Spinal cord (tissue), 10 donors: Measurements from ENCODE around the gene SRCAP. TPM values are rescaled to one million over a fixed set of nuclear protein-coding genes. Genes with fewer than 3 reads are reported as not detected.
A peak's percentile ranks its signal among the peaks of the same experiment; 100 is the strongest.

Experiments used
- DNase-seq, 6 donors: peaks; one replicate each; pipeline versions ENCODE4 v3.0.0 to v3.0.0-alpha.2; 2013 to 2015; ENCODE audit warnings: low spot score in 6 of 6, low read depth in 4 of 6
- H3K27ac ChIP-seq: one replicate; pipeline ENCODE4 v1.5.1; 2013; ENCODE audit warnings: low read depth, low read length, control low read depth
- H3K27me3 ChIP-seq: one replicate; pipeline ENCODE4 v1.6.1; 2013; ENCODE audit warnings: low read length; ENCODE audit not compliant: control insufficient read depth, insufficient read depth
- H3K36me3 ChIP-seq: one replicate; pipeline ENCODE4 v1.6.1; 2013; ENCODE audit warnings: low read length; ENCODE audit not compliant: control insufficient read depth, insufficient read depth
- H3K4me1 ChIP-seq: one replicate; pipeline ENCODE4 v1.6.1; 2013; ENCODE audit warnings: low read length; ENCODE audit not compliant: control insufficient read depth, insufficient read depth
- H3K4me3 ChIP-seq: one replicate; pipeline ENCODE4 v1.5.1; 2013; ENCODE audit warnings: low read depth, low read length, control low read depth
- H3K9me3 ChIP-seq: one replicate; pipeline ENCODE4 v1.6.1; 2013; ENCODE audit warnings: low read length; ENCODE audit not compliant: control insufficient read depth, insufficient read depth
- WGBS: methylation state at CpG from one replicate; pipeline ENCODE4 v1.1.5; 2013; ENCODE audit warnings: missing lambda C conversion rate; ENCODE audit not compliant: insufficient coverage; 5-methylcytosine and 5-hydroxymethylcytosine counted together
- polyA plus RNA-seq, 2 donors: library from polyadenylated mRNA; unstranded; fragments of 120-200 nt; gene quantifications; one replicate each; pipeline ENCODE4 v1.2.1, GENCODE V29; 2013; ENCODE audit not compliant: insufficient read length in 2 of 2
- total RNA-seq, 2 donors: library from RNA; depleted of rRNA in 1 of 2; stranded (reverse); fragments of 120-200 nt in 1 of 2; fragments of >200 nt in 1 of 2; gene quantifications; one replicate each; pipeline versions ENCODE4 v1.2.3 to v1.2.4, GENCODE V29; 2013 to 2014
- donor health status: healthy.

Gene SRCAP
- total and polyA plus RNA-seq, 4 donors: 15.2 to 48.6 (median 33.4) TPM

GRCh38 chr16:30748634-30749445, 49.9 kb downstream of the SRCAP start:
- H3K4me1 ChIP-seq: peaks cover 12% of the 10 kb centered on the region
- no peak overlapping the region for H3K27ac ChIP-seq
- H3K9me3 ChIP-seq: no peaks in the 10 kb centered on the region
- DNase-seq: peak in 2 of 6 donors; percentile 28 to 40
- peak overlapping the region; percentile 68 for H3K4me3 ChIP-seq
- 13% methylated on average over 27 of the region's 36 CpGs for WGBS
- H3K27me3 ChIP-seq: no peaks in the 10 kb centered on the region
- peaks cover 29% of the 10 kb centered on the region for H3K36me3 ChIP-seq

DNA sequence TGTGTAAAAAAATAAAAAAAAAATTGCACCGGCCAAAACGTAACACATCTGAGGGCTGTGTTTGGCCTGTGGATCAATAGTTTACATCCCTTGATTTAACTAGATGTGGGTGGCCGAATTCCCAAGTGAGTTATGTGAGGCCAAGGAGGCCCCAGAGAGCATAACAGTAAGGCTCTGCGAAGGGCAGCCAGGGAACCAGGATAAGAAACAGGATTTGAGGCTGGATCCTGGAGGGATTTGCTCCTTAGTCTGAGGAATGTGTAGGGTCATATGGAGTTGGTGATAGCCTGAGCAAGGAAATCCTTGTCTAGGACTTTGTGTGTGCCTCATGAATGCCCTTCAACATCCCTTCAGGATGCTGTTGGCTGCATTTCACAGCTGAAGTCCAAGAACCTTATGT, 51.2 kb downstream of the SRCAP start:
- WGBS: 98% methylated on average over 4 of the region's 4 CpGs
- H3K4me1 ChIP-seq: peaks cover 12% of the 10 kb centered on the region

GRCh38 chr16:30750876-30751465, 52.0 kb downstream of the SRCAP start:
- 93% methylated on average over 20 of the region's 20 CpGs for WGBS
- peaks cover 43% of the 10 kb centered on the region for H3K36me3 ChIP-seq
- no peak overlapping the region for H3K4me3 ChIP-seq
- H3K9me3 ChIP-seq: no peaks in the 10 kb centered on the region
- DNase-seq: no peak
- H3K27me3 ChIP-seq: no peaks in the 10 kb centered on the region
- H3K27ac ChIP-seq: no peak overlapping the region
- H3K4me1 ChIP-seq: peaks cover 12% of the 10 kb centered on the region

More for the DNA sequence above, 51.2 kb downstream of the SRCAP start:
- no peak for DNase-seq
- Histone ChIP-seq H3K36me3 (peaks cover 36% of the 10 kb centered on the region), H3K27me3 (no peaks in the 10 kb centered on the region), H3K9me3 (no peaks in the 10 kb centered on the region), H3K27ac (no peak overlapping the region), H3K4me3 (no peak overlapping the region)

DNA sequence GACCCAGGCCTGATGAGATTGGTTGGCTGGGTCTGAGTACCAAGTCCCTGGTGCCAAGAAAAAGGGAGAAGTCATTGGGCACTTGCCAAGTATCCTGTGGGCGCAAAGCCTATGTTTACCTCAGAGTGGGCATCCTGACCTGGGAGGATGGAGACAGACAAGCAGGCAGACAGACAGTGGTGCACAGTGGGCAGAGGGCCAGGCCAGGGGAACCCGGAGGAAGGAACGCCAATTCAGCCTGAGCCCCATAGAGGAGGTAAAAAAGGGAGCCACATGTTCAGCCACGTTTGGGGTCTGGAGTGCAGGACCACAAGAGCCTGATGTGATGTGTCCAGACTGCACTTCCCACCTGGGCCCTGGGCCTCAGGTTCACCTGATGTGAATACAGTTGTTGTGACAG, 54.6 kb downstream of the SRCAP start:
- Histone ChIP-seq H3K9me3 (no peaks in the 10 kb centered on the region), H3K4me3 (no peak overlapping the region), H3K4me1 (peaks cover 7% of the 10 kb centered on the region), H3K27ac (no peak overlapping the region), H3K36me3 (peaks cover 68% of the 10 kb centered on the region), H3K27me3 (no peaks in the 10 kb centered on the region)
- DNase-seq: no peak
- 96% methylated on average over 4 of the region's 4 CpGs for WGBS

DNA sequence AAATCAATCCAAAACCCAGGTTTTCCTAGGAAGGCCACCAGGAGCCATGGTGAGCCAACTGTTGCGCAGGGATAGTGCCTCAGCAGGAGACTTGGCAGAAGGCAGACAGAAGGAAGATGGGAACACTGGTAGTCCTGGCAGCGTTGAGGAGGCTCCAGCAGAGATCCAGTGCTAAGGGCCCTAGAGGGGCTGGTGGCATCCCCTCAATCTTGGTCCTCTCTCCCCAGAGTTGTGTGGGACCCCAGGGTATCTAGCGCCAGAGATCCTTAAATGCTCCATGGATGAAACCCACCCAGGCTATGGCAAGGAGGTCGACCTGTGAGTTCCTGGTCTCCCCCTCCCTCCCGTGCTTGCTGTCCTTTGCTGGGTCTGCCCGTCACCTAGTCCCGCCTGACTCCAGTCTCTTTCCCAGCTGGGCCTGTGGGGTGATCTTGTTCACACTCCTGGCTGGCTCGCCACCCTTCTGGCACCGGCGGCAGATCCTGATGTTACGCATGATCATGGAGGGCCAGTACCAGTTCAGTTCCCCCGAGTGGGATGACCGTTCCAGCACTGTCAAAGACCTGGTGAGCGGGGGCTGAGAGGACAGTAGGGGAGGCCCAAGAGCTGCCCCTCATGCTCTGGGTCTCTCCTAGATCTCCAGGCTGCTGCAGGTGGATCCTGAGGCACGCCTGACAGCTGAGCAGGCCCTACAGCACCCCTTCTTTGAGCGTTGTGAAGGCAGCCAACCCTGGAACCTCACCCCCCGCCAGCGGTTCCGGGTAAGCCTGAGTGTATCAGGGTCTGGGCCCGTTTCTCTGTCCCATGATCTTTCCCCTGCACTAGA, 57.2 kb downstream of the SRCAP start:
- H3K27me3 ChIP-seq: no peaks in the 10 kb centered on the region
- DNase-seq: no peak
- H3K4me1 ChIP-seq: peaks cover 12% of the 10 kb centered on the region
- 94% methylated on average over 19 of the region's 20 CpGs for WGBS
- H3K9me3 ChIP-seq: no peaks in the 10 kb centered on the region
- H3K36me3 ChIP-seq: peaks cover 75% of the 10 kb centered on the region
- H3K27ac ChIP-seq: no peak overlapping the region
- H3K4me3 ChIP-seq: no peak overlapping the region

- Histone ChIP-seq H3K27ac (no peak overlapping the region), H3K36me3 (peaks cover 70% of the 10 kb centered on the region), H3K9me3 (no peaks in the 10 kb centered on the region), H3K4me1 (peaks cover 16% of the 10 kb centered on the region), H3K4me3 (no peak overlapping the region), H3K27me3 (no peaks in the 10 kb centered on the region)
- no peak for DNase-seq
- 96% methylated on average over 13 of the region's 13 CpGs for WGBS
These were observed 57.8 kb downstream of the SRCAP start for GRCh38 chr16:30756781-30757100.

- no peak for DNase-seq
- H3K27me3 ChIP-seq: no peaks in the 10 kb centered on the region
- no peak overlapping the region for H3K4me3 ChIP-seq
- WGBS: 85% methylated on average over 7 of the region's 7 CpGs
- no peak overlapping the region for H3K27ac ChIP-seq
- H3K4me1 ChIP-seq: peaks cover 16% of the 10 kb centered on the region
- peaks cover 64% of the 10 kb centered on the region for H3K36me3 ChIP-seq
- H3K9me3 ChIP-seq: no peaks in the 10 kb centered on the region
These were observed 58.3 kb downstream of the SRCAP start for GRCh38 chr16:30757316-30757715.

DNA sequence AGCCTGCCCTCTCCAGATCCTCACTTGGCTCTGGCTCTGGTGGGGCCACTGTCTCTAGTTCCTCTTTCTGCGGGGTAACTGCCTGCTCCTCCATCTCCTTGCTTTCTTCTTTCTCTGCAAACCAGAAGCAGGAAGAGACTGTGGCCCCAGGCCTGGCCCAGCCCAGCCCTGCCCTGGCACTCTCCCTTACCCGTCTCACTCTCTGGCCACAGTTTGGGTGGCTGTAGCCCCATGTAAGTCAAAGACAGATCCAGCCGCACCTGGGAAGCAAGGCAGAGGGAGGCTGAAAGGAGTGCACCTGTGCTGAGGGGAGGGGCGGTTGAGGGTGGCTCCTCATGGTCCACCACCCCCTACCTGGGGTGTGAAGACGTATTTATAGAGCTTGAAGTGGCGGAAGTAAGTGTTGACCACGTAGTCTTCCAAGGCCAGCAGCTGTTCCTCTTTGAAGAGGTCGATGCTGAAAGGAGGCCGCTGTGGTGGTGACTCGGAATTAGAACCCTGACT, 60.1 kb downstream of the SRCAP start:
- Histone ChIP-seq H3K4me1 (peaks cover 26% of the 10 kb centered on the region), H3K36me3 (peaks cover 64% of the 10 kb centered on the region), H3K4me3 (no peak overlapping the region), H3K9me3 (no peaks in the 10 kb centered on the region), H3K27me3 (no peaks in the 10 kb centered on the region), H3K27ac (no peak overlapping the region)
- DNase-seq: no peak
- whole genome bisulfite sequencing: 95% methylated on average over 8 of the region's 10 CpGs

GRCh38 chr16:30760001-30760559, 61.1 kb downstream of the SRCAP start:
- peaks cover 29% of the 10 kb centered on the region for H3K4me1 ChIP-seq
- DNase-seq: no peak
- H3K4me3 ChIP-seq: no peak overlapping the region
- H3K9me3 ChIP-seq: no peaks in the 10 kb centered on the region
- H3K36me3 ChIP-seq: peaks cover 69% of the 10 kb centered on the region
- no peak overlapping the region for H3K27ac ChIP-seq
- no peaks in the 10 kb centered on the region for H3K27me3 ChIP-seq
- 71% methylated on average over 4 of the region's 7 CpGs for WGBS
